ENCODE data around the gene FANK1. TPM values are rescaled to one million over a fixed set of nuclear protein-coding genes. Genes with fewer than 3 reads are reported as not detected.

FANK1 gene
- total RNA-seq, 2 experiments from 2014 or later = not detected

DNA sequence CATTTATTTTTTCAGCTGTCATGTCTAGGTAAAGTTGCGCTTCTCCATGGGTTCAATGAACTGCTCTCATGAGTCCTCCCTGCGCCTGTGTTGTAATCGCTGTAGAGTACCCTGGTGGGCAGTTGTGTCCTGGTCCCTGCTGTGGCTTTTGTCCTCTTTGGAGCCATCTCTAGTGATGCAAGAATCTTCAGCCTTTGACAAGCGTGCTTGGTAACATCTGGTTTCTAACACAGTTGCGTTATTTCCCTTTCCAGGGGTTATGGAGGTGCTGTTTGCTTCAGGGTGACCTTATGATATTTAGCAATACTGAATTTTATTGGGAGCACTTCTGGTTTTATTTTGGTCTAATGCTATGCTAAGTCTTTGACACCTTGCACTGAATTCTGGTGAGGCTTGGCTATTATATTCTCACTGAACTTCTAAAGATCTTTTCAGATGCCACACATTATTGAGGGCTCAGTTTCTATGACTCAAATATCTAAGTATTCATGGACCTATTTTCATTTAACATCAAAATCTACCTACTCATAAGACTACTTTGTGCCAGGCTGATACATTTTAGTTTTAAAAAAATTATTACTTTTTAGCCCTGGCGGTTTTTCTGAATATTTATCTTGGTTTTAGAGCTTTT is 88.6 kb downstream of the FANK1 start:
- intact Hi-C loops (cut with micrococcal nuclease; ENCODE audit: unreplicated experiment) = loop anchor here (5.0 kb wide), 2 partner anchors 517 to 762 kb away; no protein-coding TSS in a partner anchor
- no peak overlapping the region for H3K27ac ChIP-seq (ENCODE audit: low read depth, low read length, poor library complexity, severe bottlenecking)
- H3K4me3 ChIP-seq (ENCODE audit: low read depth, low read length, poor library complexity, severe bottlenecking) = no peak overlapping the region
- no peak for DNase-seq (ENCODE audit: low spot score)
- ChIA-PET POLR2A (no interaction called here), CTCF (ENCODE audit: unreplicated experiment) (no interaction called here)
- H3K9me3 ChIP-seq (ENCODE audit: low read length) = no peaks in the 10 kb centered on the region
- no peaks in the 10 kb centered on the region for H3K4me1 ChIP-seq (ENCODE audit: insufficient read depth, low read length, poor library complexity, severe bottlenecking)
- no peaks in the 10 kb centered on the region for H4K20me1 ChIP-seq (ENCODE audit: insufficient read depth, low read length)
- H3K9me2 ChIP-seq (ENCODE audit: insufficient read depth, low read length) = no peaks in the 10 kb centered on the region
- TF ChIP-seq, protein P1, sequence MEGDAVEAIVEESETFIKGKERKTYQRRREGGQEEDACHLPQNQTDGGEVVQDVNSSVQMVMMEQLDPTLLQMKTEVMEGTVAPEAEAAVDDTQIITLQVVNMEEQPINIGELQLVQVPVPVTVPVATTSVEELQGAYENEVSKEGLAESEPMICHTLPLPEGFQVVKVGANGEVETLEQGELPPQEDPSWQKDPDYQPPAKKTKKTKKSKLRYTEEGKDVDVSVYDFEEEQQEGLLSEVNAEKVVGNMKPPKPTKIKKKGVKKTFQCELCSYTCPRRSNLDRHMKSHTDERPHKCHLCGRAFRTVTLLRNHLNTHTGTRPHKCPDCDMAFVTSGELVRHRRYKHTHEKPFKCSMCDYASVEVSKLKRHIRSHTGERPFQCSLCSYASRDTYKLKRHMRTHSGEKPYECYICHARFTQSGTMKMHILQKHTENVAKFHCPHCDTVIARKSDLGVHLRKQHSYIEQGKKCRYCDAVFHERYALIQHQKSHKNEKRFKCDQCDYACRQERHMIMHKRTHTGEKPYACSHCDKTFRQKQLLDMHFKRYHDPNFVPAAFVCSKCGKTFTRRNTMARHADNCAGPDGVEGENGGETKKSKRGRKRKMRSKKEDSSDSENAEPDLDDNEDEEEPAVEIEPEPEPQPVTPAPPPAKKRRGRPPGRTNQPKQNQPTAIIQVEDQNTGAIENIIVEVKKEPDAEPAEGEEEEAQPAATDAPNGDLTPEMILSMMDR (conservative IDR thresholded peaks at IDR 0.05; ENCODE audit: low read length) = no peak
- no peak for TF ChIP-seq EZH2phosphoT487 (IDR thresholded peaks at IDR 0.05; ENCODE audit: borderline replicate concordance, low read depth, low read length)
- no peaks in the 10 kb centered on the region for H3K36me3 ChIP-seq (ENCODE audit: insufficient read depth, low read length)
- BruUV-seq (replicated peaks) = no TSS peak
- no peaks in the 10 kb centered on the region for H3K79me2 ChIP-seq (ENCODE audit: insufficient read depth, low read depth, low read length)
- no peak overlapping the region for H3K4me2 ChIP-seq (ENCODE audit: low read length)
- no peak overlapping the region for H2AFZ ChIP-seq (ENCODE audit: low read length)

DNA sequence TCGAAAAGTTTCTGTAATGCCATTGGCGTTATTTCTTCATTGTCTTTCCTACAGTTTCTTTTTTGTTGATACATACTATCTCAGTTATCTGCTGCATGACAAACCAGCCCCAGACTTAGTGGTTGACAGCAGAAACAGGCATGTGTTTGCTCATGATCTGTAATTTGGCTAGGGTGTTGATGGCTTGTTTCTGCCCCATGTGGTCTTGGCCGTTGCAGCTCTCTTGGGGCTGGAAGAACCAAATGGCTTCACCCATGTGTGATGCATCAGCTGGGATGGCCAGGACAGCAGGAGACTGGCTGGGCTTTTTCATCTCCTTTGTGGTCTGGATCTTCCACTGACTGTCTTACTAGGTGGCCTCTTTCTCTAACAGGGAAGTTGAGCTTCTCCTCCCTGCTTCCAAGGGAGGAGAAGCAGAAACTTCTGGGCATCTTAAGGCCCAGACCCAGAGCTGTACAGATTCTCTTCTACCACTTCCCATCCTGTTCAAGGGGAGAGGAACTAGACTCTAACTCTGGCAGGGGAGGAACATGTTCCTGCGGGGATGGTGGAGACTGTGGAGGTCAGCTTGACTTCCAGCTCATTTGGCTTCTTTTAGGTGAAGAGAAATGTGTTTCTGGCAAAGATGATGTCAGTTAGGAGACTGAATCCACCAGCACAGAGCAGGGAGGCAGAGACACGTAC is 89.3 kb downstream of the FANK1 start:
- H3K9me3 ChIP-seq (ENCODE audit: low read length) = no peaks in the 10 kb centered on the region
- H3K9me2 ChIP-seq (ENCODE audit: insufficient read depth, low read length) = no peaks in the 10 kb centered on the region
- TF ChIP-seq, protein P1 (conservative IDR thresholded peaks at IDR 0.05; ENCODE audit: low read length) = no peak
- no peak for TF ChIP-seq EZH2phosphoT487 (IDR thresholded peaks at IDR 0.05; ENCODE audit: borderline replicate concordance, low read depth, low read length)
- POLR2A ChIA-PET = no interaction called here
- H3K4me2 ChIP-seq (ENCODE audit: low read length) = no peak overlapping the region
- intact Hi-C loops (cut with micrococcal nuclease; ENCODE audit: unreplicated experiment) = no loop called here
- H3K36me3 ChIP-seq (ENCODE audit: insufficient read depth, low read length) = no peaks in the 10 kb centered on the region
- H3K27ac ChIP-seq (ENCODE audit: low read depth, low read length, poor library complexity, severe bottlenecking) = no peak overlapping the region
- CTCF ChIA-PET (ENCODE audit: unreplicated experiment) = no interaction called here
- no peaks in the 10 kb centered on the region for H3K4me1 ChIP-seq (ENCODE audit: insufficient read depth, low read length, poor library complexity, severe bottlenecking)
- no peak for DNase-seq (ENCODE audit: low spot score)
- no TSS peak for BruUV-seq (replicated peaks)
- H3K4me3 ChIP-seq (ENCODE audit: low read depth, low read length, poor library complexity, severe bottlenecking) = no peak overlapping the region
- no peak overlapping the region for H2AFZ ChIP-seq (ENCODE audit: low read length)
- H3K79me2 ChIP-seq (ENCODE audit: insufficient read depth, low read depth, low read length) = no peaks in the 10 kb centered on the region
- no peaks in the 10 kb centered on the region for H4K20me1 ChIP-seq (ENCODE audit: insufficient read depth, low read length)

GRCh38 chr10:125989791-125990190 is 93.4 kb downstream of the FANK1 start:
- Histone ChIP-seq H3K4me3 (ENCODE audit: low read depth, low read length, poor library complexity, severe bottlenecking) (no peak overlapping the region), H3K4me1 (ENCODE audit: insufficient read depth, low read length, poor library complexity, severe bottlenecking) (no peaks in the 10 kb centered on the region), H3K4me2 (ENCODE audit: low read length) (no peak overlapping the region), H3K36me3 (ENCODE audit: insufficient read depth, low read length) (no peaks in the 10 kb centered on the region), H4K20me1 (ENCODE audit: insufficient read depth, low read length) (no peaks in the 10 kb centered on the region), H2AFZ (ENCODE audit: low read length) (no peak overlapping the region), H3K9me3 (ENCODE audit: low read length) (no peaks in the 10 kb centered on the region), H3K79me2 (ENCODE audit: insufficient read depth, low read depth, low read length) (no peaks in the 10 kb centered on the region), H3K9me2 (ENCODE audit: insufficient read depth, low read length) (no peaks in the 10 kb centered on the region), H3K27ac (ENCODE audit: low read depth, low read length, poor library complexity, severe bottlenecking) (no peak overlapping the region)
- TF ChIP-seq, protein P1 (conservative IDR thresholded peaks at IDR 0.05; ENCODE audit: low read length) = no peak
- no peak for DNase-seq (ENCODE audit: low spot score)
- no TSS peak for BruUV-seq (replicated peaks)
- intact Hi-C loops (cut with micrococcal nuclease; ENCODE audit: unreplicated experiment) = no loop called here
- ChIA-PET POLR2A (no interaction called here), CTCF (ENCODE audit: unreplicated experiment) (no interaction called here)
